ENCODE results near the gene CENPX.

Gene CENPX

DNA sequence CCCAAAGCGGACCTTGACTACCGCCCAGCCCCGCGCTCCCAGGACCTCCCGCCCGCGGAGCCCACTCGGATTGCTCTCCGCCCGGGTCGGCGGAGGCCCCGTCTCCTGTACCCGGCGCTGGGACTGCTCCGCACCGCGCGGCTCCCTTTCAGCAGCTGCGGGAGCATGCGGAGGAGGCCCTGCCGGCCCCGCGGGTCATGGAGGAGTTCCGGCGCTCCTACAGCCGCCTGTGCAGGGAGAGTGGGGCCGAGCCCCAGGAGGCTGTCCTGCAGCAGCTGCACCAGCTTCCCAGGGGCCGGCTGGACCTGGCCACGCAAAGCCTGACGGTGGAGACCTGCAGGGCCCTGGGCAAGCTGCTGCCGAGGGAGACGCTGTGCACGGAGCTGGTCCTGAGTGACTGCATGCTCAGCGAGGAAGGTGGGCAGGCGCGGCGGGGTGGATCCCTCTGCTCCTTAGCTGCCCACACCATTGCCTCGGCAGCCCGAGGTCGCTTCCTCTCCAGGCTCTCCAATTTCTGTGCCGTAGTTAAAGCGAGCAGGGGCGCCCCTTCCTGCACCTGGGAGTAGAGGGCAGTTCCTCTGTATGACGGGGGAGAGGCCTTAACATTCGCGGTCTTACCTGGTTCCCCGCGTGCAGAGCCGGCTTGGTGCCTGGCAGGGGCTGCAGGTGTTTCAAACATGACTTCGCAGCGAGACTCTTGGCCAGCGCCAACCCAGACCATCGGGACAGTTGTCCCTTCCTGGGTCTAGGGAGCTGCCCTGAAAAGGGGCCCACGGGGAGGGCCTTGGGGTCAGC, 966 bp upstream of the CENPX start:
- DNase-seq (ENCODE audit: low read depth in 2 of 2, low spot score in 1 of 2): no peak

DNA sequence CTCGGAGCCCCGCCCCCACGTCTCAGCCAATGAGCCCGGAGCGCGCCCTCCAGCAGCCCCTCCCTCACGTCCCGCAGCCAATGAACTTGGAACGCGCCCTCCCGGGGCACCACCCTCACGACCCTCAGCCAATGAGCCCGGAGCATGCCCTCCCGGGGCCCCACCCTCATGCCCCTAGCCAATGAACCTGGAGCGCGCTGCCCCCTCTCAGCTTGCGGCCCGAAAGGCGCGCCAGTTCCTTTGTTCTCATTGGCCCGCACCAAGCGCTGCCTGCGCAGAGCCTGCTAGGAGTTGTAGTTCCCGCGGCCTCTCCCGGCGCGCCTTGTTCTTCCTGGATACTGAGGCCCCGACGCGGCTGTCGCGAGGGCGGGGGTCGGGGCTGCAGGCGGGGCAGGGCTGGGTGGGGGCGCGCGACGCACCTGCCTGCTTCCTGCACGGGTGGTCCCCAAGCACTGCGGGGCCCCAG, 336 bp upstream of the CENPX start, which contains the start of gene LRRC45:
Gene LRRC45 (plus strand): TSS at position 325 of the 466 bp plus-strand sequence. CDS start 339 bp downstream, outside the sequence.
- DNase-seq (ENCODE audit: low read depth in 2 of 2, low spot score in 1 of 2): peak; percentile 98 to 100

DNA sequence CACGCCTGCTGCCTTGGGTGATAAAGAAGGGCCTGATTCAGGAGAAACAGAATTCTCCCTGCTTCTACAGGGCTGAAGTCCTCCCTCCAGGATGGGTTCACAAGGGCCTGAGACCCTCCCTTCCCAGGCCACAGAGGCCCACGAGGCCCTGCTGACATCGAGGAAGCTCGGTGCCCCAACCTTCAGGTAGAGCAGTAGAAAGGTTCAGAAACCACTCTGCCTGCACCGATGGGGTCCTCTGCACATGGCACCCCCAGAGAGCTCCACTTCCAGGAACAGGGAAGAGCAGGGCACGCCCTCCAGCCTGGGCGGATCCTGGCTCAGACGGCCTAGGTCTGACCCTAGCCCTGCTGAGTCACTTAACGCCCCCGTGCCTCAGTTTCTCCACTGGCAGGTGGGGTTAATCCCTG, 773 bp downstream of the CENPX start:
- DNase-seq (ENCODE audit: low read depth in 2 of 2, low spot score in 1 of 2): no peak

DNA sequence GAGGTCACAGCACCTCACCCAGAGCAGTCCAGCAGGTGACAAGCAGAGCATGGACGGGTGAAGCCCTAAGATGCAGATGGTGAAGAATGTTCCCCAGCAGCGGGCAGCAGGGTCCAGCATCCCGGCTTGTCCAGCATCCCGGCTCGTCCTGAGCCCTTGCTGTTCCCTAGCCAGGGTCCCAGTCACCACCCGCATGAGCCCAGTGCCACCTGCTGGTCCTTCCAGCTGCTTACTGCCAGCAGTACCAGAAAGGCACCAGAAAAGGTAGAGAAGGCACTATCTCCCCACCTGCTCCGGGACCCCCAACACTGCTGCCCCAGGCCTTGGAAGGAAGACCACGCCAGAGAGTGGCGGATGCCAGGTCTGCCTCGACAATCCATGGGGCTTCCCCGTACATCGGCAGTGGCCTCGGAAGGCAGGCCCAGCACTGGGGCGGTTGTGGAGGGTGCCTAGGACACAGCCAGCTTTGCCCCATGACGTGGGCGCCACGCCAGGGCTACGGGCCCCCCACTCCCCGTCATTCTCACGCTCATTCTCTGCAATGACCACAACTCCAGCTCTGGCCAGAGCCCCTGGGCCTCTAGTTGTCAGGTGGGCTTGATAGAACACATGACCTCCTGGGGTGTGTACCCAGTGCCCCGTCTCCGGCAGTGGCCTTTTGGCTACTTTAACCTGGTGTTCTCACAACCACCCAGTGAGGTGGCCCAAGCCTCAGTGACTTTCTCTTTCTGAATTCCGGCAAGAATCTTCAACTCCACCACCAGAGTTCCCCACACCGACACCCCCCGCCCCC, 1.4 kb downstream of the CENPX start:
- DNase-seq (ENCODE audit: low read depth in 2 of 2, low spot score in 1 of 2): no peak

DNA sequence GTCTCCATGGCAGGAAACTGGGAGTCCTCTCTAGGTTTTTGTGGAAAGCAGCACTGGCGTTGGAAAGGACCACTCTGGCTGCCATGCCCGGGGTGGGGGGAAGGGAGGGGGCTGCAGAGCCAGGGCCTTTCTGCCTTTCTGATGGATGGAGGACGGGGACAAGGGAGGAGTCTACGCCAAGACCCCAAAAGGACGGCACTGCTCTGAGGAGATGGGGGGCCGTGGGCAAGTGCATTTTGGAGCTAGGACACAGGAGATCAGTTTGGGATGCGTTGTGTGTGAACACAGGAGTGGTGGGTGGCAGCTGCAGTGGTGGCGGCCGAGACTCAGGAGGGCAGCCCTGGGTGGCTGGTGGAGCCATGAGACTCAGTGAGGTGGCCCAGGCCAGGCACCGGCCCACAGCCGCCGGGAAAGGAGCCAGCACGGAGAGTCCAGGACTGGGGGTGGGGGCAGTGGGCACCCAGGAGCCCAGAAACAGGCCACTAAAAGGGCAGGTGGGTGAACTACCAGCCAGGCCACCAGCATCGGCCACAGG, 2.0 kb downstream of the CENPX start:
- DNase-seq (ENCODE audit: low read depth in 2 of 2, low spot score in 1 of 2): no peak

DNA sequence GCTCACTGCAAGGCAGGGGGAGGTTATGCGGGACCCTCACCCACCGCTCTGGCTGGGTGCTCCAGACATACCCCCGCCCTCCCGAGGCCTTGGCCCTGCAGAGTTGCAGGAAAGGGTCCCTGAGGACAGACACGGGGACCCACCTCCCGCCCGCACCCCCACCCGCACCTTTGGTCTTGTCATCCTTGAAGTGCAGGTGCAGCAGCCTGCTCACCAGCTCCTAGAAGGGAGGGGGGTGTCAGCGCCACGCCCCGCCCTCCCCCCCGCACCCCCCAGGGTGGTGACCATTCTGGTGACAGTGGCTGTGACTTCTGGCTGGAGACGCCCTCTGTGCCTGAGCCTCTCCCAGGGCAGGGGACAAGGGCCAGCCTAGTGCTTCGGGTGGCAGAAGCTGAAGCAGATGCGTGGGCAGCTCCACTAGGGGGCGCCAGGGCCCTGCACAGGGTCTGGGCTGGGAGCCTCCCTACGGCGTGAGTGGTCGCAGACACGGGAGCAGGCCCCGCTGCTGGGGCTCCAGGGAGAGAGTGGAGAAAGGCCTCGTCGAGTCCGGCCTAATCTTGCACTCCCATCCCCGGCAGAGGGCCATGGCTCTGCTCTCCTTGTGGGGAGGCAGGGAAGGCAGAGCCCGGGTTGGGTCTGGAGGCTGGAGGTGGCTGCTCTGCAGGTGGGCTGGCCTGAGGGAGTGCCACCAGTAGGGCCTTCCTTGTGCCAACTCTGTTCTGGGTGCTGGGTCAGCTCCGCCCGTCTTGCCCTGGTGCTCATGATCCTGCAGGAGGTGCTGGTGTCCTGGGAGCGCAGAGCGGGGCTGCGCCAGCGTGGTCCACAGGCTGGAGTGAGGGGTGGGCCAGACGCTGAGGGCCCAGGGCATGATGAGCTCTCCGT, 2.7 kb downstream of the CENPX start:
- peak in 1 of 2 donors; percentile 29 for DNase-seq (ENCODE audit: low read depth in 2 of 2, low spot score in 1 of 2)

DNA sequence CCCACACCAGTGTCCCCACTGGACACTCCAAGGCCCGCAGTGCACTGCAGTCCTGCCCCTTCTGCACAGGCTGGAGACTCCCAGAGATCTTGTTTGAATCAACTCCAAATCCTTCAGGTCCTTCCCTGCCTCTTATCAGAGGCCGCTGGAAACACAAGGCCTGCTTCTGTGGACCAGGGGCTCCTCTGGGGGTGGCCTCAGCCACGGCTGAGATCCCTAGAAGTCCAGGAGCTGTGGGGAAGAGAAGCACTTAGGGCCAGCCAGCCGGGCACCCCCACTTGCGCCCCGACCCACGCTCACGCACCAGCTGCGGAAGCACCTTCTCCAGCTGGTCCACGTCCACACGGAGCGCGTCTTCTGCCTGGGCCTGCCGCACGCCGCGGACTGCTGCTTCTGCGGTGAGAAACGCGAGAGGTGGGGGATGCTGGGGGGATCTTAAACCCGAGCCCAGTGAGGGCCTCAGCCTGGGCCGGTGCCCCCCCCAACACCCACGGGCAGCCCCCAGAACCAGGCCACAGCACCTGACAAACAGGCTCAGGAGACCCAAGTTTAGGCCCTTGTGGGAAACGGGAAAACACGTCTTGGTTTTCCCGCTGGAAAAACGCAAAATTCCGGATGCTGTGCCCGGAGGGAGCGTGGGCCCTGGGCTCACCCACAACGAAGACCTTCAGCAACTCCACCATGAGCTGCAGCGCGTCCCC, 3.5 kb downstream of the CENPX start:
- no peak for DNase-seq (ENCODE audit: low read depth in 2 of 2, low spot score in 1 of 2)

DNA sequence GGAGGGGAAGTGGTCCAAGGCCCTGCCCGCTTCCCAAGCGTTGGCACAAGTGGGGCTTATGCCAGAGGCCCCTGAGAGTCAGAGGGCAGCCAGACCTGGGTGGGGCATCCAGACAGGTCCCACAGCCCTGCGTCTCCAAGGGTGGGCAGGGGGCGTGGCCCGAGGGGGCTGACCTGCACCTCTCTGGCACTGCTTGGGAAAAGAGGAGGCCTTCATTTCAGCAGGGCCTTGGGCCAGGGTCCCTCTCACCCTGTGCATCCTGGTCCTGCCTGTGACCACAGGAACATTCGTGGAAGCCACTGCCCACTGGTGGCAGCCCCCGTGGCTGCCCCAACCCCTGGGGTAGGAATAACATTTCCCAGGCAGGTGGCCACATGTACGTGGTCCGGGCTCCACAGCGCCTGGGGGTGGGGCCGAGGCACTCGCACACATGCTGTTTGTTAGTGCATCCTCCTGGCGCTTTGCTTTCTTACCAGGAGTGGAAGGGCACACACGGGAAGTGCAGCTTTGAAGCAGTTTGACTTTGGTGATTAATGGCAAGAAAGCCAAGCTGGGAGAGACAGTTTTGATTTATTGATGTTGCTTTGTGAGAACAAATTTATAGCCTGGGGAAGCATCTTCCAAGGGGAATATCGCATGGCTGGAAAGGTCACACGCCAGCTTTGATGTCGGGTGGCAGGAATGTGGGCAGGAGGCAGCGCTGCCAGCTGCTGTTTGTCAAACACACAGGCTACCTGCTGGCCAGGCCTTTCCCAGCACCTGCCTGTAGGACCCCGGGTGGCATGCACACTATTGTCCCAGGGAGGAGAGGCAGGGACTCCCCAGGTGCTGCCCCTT, 4.3 kb downstream of the CENPX start:
- DNase-seq (ENCODE audit: low read depth in 2 of 2, low spot score in 1 of 2): no peak

DNA sequence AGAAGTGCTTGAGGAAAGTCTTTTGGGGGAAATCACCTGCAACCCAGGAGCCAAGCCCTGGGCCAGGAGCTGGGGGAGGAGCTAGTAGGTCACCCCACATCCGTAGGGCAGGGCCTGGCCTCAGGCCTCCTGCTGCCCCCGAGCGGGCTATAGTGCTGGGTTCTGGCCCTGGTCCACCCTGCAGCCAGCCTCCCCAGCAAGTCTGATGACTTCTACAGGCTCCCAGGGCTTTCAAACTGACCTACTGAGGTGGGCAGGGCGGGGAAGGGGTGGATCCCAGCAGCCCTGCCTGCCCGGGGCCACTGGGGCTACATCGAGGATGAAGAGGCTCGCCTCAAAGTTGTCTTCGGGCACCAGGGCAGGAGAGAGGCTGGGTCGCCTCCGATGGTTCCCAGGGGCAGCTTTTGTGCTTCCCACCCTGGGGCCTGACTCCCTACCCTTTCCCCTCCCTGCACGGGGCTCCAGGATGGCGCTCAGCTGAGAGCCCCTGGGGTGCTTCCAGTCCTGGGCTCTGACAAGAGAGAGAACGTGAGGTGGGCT, 5.0 kb downstream of the CENPX start:
- DNase-seq (ENCODE audit: low read depth in 2 of 2, low spot score in 1 of 2): no peak

DNA sequence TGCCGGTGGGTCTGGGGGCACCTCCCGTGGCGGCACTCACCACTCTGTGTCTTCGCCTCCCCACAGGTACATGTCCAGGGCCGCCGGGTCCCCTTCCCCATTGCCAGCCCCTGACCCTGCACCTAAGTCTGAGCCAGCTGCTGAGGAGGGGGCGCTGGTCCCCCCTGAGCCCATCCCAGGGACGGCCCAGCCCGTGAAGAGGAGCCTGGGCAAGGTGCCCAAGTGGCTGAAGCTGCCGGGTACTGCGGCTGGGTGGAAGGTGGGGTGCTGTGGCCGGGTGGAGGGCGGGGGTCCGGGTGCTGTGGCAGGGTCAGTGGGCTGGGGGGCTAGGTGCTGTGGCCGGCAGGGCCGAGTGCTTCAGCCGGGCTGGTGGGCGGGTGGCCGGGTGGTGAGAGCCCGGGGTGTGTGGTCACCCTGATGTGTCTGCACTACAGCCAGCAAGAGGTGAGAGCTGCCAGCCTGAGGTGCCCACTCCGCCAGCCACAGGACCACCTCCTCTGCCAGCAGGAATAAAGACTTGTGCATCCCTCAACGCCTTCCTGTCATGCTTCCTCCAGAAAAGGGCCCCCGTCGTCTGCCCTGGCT, 5.7 kb downstream of the CENPX start:
- DNase-seq (ENCODE audit: low read depth in 2 of 2, low spot score in 1 of 2): no peak

DNA sequence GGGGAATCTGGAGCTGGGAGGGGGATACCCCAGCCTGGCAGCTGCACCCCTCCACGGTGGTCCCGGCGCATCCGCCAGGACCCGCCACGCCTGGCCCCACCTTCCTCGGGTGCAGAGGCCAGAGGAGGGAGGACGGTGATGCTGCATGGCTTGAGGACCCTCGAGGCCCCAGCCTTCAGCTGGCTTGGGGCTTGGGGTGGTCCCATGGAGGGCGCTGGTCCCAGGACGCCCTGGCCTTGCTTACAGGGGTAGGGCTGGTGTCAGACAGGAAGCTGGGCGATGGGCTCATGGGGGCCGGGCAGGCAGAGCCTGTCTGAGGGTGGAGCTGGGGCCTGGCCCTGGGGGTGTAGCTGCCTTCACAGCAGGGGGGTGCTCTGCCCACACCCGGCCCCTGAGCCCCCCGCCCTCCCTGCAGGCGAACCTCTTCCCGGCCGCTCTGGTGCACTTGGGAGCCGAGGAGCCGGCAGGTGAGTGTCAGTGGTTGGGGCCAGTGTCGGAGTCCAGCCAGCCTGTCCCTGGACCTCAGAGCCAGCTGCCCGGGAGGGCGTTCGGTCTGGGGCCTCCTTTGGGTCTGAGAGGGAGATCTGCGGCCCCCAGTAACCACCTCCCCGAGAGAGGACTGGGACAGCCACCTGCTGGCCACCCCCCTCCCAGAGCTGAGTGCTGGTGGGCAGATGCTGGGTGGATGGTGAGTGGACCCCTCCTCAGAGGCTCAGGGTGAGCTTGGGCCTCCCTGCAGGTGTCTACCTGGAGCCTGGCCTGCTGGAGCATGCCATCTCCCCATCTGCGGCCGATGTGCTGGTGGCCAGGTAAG, 6.4 kb downstream of the CENPX start:
- no peak for DNase-seq (ENCODE audit: low read depth in 2 of 2, low spot score in 1 of 2)

DNA sequence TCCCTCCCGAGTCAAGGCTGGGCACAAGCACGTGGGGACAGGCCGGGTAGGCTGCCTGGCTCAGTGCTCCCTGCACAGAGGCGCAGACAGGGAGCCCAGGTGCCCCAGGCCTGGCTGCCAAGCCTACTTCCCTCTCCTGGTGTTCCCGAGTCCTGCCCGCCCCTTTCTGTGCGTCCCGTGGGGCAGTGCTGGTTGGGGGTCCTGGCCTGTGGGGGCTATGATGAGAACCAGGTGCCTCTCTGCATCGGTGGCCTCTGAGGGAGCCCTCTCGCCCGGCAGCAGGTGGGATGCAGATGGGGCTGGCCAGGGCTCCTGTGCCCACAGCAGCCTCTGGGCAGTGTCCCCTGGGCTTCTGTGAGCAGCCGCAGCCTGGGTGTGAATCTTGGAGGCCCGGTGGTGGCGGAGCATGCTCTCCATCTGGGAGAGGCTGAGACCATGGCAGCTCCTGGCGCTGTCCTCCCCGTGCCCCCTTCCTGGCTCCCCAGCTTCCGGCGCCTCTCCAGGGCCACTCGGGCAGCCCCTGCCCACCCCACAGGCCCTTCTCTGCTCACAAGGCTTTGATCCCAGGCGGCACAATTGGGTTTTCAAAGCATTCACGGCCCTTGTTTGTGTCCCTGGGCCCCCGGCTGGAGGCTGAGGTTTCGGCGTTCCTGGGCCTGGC, 7.2 kb downstream of the CENPX start:
- no peak for DNase-seq (ENCODE audit: low read depth in 2 of 2, low spot score in 1 of 2)

DNA sequence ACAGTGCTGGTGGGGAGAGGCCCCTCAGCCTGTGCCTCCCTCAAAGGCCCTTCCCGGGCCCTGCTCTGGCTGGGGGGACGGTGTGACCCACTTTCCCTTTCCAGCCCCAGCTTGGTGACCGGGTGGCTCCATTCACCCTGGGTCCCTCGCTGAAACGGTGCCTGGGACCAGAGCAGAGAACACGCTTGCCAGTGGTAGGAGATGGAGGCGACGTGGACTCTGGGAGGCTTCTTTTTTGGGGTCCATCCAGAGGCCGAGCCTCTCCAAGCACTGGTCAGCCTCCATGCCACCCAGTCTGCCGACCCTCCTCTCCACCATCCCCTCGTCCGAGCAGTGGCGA, 7.7 kb downstream of the CENPX start:
- no peak for DNase-seq (ENCODE audit: low read depth in 2 of 2, low spot score in 1 of 2)

DNA sequence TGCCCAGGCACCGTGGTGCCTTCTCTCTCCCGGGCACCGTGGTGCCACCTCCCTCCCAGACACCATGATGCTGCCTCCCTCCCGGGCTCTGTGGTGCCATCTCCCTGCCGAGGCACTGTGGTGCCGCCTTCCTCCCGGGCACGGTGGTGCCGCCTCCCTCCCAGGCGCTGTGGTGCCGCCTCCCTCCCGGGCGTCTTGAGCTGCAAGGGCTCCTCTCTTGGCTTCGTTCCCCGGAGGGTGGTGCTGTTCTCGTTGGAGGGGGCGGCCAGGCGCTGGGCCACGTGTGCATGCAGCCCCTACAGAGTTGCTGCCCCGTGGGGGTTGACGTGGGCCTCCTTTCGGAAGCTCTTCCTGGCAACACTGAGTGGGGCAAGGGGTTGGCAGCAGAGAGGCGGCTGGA, 8.2 kb downstream of the CENPX start:
- no peak for DNase-seq (ENCODE audit: low read depth in 2 of 2, low spot score in 1 of 2)

DNA sequence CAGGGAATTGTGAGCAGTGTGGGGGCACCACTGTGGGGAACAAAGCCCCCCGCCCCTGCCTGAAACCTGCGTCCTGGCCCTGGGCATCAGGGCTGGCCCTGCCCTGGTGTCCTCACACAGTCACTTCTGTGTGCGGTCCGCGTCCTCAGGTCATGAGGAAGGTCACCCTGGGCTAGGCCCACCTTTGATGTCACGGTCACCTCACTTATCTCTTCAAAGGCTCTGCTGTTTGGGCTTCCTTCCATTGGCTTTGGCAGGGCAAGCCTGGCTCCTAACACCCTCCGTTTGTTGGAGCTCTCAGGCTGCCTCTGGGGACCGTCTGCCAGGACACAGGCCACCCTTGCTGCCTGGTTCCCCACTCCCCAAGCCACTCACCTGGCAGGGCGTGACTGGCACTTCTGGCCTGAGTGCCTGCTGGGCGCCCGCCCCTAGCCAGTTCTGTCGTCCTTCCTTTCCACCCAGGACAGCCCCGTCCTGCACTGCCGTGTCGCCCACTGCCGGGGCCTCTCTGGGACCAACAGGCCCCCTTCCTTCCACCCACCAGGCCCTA, 8.8 kb downstream of the CENPX start:
- DNase-seq (ENCODE audit: low read depth in 2 of 2, low spot score in 1 of 2): no peak

DNA sequence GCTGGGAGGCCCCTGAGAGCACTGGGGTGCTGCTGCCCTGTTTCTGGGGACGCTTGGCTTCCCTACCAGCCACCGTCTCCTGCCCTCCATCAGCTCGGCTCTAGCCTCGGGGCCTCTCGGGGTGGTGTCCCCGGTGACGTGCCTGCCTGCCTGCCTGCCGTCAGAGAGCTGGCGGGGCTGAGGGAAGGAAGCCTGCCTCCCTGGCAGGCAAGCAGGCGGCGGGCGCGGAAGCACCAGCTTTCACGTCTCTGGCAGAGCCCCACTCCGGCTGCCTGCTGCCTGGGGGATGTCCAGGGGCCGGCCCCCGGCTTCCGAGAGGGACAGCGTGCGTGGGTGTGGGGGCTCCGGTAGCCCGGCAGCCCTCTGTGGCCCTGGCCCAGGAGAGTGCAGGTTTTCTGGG, 9.3 kb downstream of the CENPX start:
- no peak for DNase-seq (ENCODE audit: low read depth in 2 of 2, low spot score in 1 of 2)

DNA sequence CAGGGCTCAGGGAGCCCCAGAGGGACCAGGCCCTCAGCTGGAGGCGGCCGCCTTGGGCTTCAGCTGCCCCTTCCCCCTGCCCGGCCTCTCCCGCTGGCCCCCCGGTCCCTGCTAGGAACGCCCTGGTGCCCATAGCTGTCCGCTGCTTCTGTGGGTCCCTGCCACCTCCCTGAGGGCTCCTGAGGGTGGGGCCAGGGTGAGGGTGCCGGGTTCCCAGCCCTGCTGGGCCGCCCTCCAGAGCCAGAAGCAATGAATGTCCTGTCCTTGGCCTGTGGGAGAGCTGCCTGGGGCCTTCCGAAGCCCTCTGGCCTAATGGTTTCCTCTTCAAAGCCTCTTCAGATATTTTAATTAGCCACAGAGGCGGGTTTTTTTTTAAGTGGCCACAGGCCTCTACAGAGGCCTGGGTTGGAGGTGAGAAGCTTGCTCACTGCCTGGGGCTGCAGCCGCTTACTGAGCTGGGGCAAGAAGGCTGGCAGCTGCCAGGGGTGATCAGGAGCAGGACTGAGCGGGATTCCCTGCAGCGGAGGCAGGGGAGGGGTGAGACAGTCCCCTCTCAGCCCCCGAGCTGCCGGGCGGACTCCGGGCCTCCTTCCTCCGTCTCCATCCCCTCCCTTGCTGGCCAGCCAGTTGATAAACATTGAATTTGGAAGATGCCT, 9.9 kb downstream of the CENPX start:
- DNase-seq (ENCODE audit: low read depth in 2 of 2, low spot score in 1 of 2): no peak

All from stimulated activated CD8-positive, alpha-beta memory T cell treated with anti-CD3 and anti-CD28 coated beads, Interleukin-4, amount 100 ng/mL, for 4 hours (primary cell).